NCI-H2227 treated with DMSO at 0.1 percent for 48 hours (cell line): Measurements from ENCODE around the gene DLG2.

Source experiments
- DNase-seq: peaks from one replicate; lab custom pipeline; 2025; lab: John Stamatoyannopoulos, UW

Gene DLG2

GRCh38 chr11:84106541-84106940 lies 1520.6 kb downstream of the DLG2 start:
- no peak for DNase-seq

GRCh38 chr11:84105148-84105547 lies 1522.0 kb downstream of the DLG2 start:
- no peak for DNase-seq

GRCh38 chr11:84103096-84103495 lies 1524.0 kb downstream of the DLG2 start:
- DNase-seq, result peak; percentile 38

- no peak for DNase-seq
Measured at GRCh38 chr11:84097186-84097585, 1530.0 kb downstream of the DLG2 start.

- DNase-seq, result no peak
Measured at GRCh38 chr11:84091212-84091986, 1535.7 kb downstream of the DLG2 start.

- peak; percentile 47 for DNase-seq
Measured at GRCh38 chr11:84089072-84090057, 1537.8 kb downstream of the DLG2 start.

GRCh38 chr11:84071851-84072250 lies 1555.3 kb downstream of the DLG2 start:
- DNase-seq, result no peak

- no peak for DNase-seq
Measured at GRCh38 chr11:84069048-84069447, 1558.1 kb downstream of the DLG2 start.

GRCh38 chr11:84061726-84062125 lies 1565.4 kb downstream of the DLG2 start:
- no peak for DNase-seq

GRCh38 chr11:84056653-84057376 lies 1570.3 kb downstream of the DLG2 start:
- no peak for DNase-seq

GRCh38 chr11:84045146-84045545 lies 1582.0 kb downstream of the DLG2 start:
- DNase-seq, result no peak

- DNase-seq, result no peak
Measured at GRCh38 chr11:84044706-84045105, 1582.4 kb downstream of the DLG2 start.

GRCh38 chr11:84036664-84037194 lies 1590.4 kb downstream of the DLG2 start:
- no peak for DNase-seq

GRCh38 chr11:84035645-84036044 lies 1591.5 kb downstream of the DLG2 start:
- DNase-seq, result no peak

- no peak for DNase-seq
Measured at GRCh38 chr11:84034484-84034883, 1592.7 kb downstream of the DLG2 start.

- DNase-seq, result no peak
Measured at GRCh38 chr11:84024266-84024665, 1602.9 kb downstream of the DLG2 start.

- no peak for DNase-seq
Measured at GRCh38 chr11:84022695-84023094, 1604.4 kb downstream of the DLG2 start.

GRCh38 chr11:84022201-84022600 lies 1604.9 kb downstream of the DLG2 start:
- peak; percentile 38 for DNase-seq

GRCh38 chr11:84021291-84021690 lies 1605.9 kb downstream of the DLG2 start:
- no peak for DNase-seq

- no peak for DNase-seq
Measured at GRCh38 chr11:84019571-84020194, 1607.5 kb downstream of the DLG2 start.

- DNase-seq, result no peak
Measured at GRCh38 chr11:84014539-84014938, 1612.6 kb downstream of the DLG2 start.
